ENCODE results near the gene TACR2. TPM values are rescaled to one million over a fixed set of nuclear protein-coding genes. Genes with fewer than 3 reads are reported as not detected.

TACR2 gene
- total RNA-seq, 1 donor from 2014 or later, result not detected

DNA sequence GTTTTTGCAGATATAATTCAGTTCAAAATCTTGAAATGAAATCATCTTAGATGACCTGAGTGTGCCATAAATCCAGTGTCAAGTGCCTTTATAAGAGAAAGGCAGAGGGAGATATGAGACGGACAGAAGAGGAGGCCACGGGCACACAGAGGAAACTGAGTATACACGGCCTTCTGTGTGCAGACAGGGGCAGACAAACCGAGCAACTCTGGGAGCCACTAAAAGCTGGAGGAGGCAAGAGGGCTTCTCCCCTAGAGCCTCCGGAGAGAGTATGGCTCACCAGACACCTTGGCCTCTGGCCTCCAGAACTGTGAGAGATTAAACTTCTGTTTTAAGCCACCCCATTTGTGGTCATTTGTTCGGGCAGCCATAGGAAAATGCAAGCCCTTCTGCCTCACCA is 47.2 kb upstream of the TACR2 start:
- ChIA-PET POLR2A (no interaction called here), CTCF (no interaction called here)
- no peak for ATAC-seq (ENCODE audit: low read depth)
- Mint-ChIP-seq H3K4me1 (no peaks in the 10 kb centered on the region), H3K27me3 (no peaks in the 10 kb centered on the region), H3K27ac (no peak overlapping the region), H3K4me3 (no peak overlapping the region), H3K36me3 (ENCODE audit: low read depth) (no peaks in the 10 kb centered on the region), H3K9me3 (no peaks in the 10 kb centered on the region)
- intact Hi-C loops (cut with micrococcal nuclease), result no loop called here
- no peak for DNase-seq
- TF ChIP-seq CTCF (IDR thresholded peaks at IDR 0.05), result no peak

GRCh38 chr10:69461243-69462025 is 44.7 kb upstream of the TACR2 start:
- DNase-seq (no peak), ATAC-seq (ENCODE audit: low read depth) (no peak)
- Mint-ChIP-seq H3K4me1 (no peaks in the 10 kb centered on the region), H3K4me3 (no peak overlapping the region), H3K27me3 (no peaks in the 10 kb centered on the region), H3K9me3 (no peaks in the 10 kb centered on the region), H3K27ac (no peak overlapping the region), H3K36me3 (ENCODE audit: low read depth) (no peaks in the 10 kb centered on the region)
- ChIA-PET CTCF (no interaction called here), POLR2A (no interaction called here)
- TF ChIP-seq CTCF (IDR thresholded peaks at IDR 0.05), result no peak
- intact Hi-C loops (cut with micrococcal nuclease), result no loop called here

- no peak for TF ChIP-seq CTCF (IDR thresholded peaks at IDR 0.05)
- no peak overlapping the region for H3K27ac Mint-ChIP-seq
These were observed 44.0 kb upstream of the TACR2 start for GRCh38 chr10:69460576-69461242.

DNA sequence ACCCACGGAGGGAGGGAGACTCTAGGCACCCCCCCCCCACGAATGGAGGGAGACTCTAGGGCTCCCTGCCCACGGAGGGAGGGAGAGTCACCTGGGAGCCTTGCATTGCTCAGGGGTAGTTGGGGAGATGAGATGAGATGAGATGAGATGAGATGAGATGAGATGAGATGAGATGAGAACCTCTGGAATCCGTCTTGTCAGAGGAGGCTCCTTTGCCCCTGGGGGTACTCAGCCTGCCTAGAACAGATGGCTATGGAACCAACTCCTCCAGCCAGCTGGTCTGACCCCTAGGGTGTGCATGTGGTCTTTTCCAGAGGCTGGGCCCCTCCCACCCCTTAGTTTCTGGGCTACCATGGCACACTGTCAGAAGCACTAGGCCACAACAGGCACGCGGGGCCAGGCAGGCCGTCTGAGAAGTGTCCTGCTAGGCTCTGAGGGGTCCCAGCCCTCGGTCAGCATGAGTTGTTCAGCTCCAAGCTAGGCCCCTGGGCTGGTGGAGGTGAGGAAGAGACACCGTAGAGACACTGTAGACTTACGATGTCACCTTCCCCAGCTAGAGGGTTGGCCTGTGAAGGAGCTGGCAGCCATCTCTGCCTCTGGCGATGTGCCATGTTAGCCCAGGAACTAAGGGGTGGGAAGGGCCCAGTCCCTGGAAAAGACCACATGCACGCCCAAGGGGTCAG is 43.3 kb upstream of the TACR2 start:
- ATAC-seq (ENCODE audit: low read depth) (no peak), DNase-seq (no peak)
- no peaks in the 10 kb centered on the region for H3K9me3 Mint-ChIP-seq
- intact Hi-C loops (cut with micrococcal nuclease), result no loop called here
- H3K27ac Mint-ChIP-seq, result no peak overlapping the region
- TF ChIP-seq CTCF (IDR thresholded peaks at IDR 0.05), result no peak
- ChIA-PET CTCF (no interaction called here), POLR2A (no interaction called here)
- H3K27me3 Mint-ChIP-seq, result no peaks in the 10 kb centered on the region
- no peak overlapping the region for H3K4me3 Mint-ChIP-seq
- no peaks in the 10 kb centered on the region for H3K4me1 Mint-ChIP-seq
- no peaks in the 10 kb centered on the region for H3K36me3 Mint-ChIP-seq (ENCODE audit: low read depth)

More at GRCh38 chr10:69460576-69461242, 44.0 kb upstream of the TACR2 start:
- Mint-ChIP-seq H3K4me1 (no peaks in the 10 kb centered on the region), H3K9me3 (no peaks in the 10 kb centered on the region), H3K36me3 (ENCODE audit: low read depth) (no peaks in the 10 kb centered on the region), H3K27me3 (no peaks in the 10 kb centered on the region), H3K4me3 (no peak overlapping the region)
- CTCF ChIA-PET, result no interaction called here
- no peak for ATAC-seq (ENCODE audit: low read depth)
- intact Hi-C loops (cut with micrococcal nuclease), result no loop called here
- POLR2A ChIA-PET, result no interaction called here
- no peak for DNase-seq

- no peak overlapping the region for H3K27ac Mint-ChIP-seq
These were observed 42.5 kb upstream of the TACR2 start for GRCh38 chr10:69459101-69459790.

More at GRCh38 chr10:69459101-69459790, 42.5 kb upstream of the TACR2 start:
- intact Hi-C loops (cut with micrococcal nuclease), result no loop called here
- no peak for TF ChIP-seq CTCF (IDR thresholded peaks at IDR 0.05)
- H3K4me1 Mint-ChIP-seq, result no peaks in the 10 kb centered on the region
- ChIA-PET CTCF (no interaction called here), POLR2A (no interaction called here)
- no peaks in the 10 kb centered on the region for H3K36me3 Mint-ChIP-seq (ENCODE audit: low read depth)
- ATAC-seq (ENCODE audit: low read depth), result no peak
- no peak overlapping the region for H3K4me3 Mint-ChIP-seq
- no peak for DNase-seq
- H3K27me3 Mint-ChIP-seq, result no peaks in the 10 kb centered on the region
- no peaks in the 10 kb centered on the region for H3K9me3 Mint-ChIP-seq
